ENCODE data around the gene CDH24. TPM values are rescaled to one million over a fixed set of nuclear protein-coding genes. Genes with fewer than 3 reads are reported as not detected.

CDH24 gene
- total and polyA plus RNA-seq, 9 of the 15 experiments (the other 6 are each of a cell fraction or from before 2014, with no cell fraction given), result 0.04 to 16.2 (median 4.9) TPM

DNA sequence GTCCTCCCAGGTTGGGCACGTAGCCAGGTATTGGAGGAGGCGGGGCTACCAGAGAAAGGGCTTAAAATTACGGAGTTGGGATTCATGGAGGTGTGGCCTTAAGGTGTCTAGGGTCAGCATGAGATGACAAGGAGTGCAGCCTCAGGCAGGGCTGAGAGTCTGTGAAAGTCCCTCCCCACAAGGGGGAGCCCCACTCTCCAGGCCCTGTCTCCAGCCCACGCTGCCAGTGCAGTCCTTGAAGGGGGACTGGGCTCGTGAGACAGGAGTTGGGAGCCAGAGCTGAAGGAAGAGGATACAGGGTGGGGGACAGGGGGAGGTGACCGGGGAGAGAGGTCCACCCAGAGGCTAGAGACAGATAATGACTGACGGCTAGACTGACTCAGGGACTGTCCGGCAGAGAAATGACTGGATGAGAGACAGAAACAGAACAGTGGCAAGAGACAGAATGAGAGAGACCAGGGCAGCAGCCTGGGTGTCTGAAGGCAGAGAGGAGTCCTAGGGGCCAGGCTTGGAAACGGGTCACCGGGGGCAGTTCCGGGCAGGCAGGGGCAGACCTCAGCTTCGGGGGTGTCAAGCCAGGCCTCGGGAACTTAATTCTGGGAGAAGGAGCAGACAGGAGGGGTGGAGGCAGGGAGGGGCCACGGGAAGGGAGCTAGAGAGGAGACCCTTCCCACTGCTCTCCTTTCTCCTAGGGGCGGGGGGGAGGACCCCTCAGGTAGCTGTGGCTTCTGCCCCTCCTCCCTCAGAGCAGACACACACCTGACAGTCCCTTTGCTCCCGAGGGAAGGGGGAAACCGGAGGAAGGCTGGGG lies 970 bp downstream of the CDH24 start (continued):
- TF ChIP-seq ZNF311 (CRISPR knock-in tag; IDR thresholded peaks at IDR 0.05) (no peak), ZNF253 (CRISPR knock-in tag; conservative IDR thresholded peaks at IDR 0.05) (no peak), KLF10 (CRISPR knock-in tag; IDR thresholded peaks at IDR 0.05) (no peak), SIRT6 (IDR thresholded peaks at IDR 0.05; ENCODE audit: low read depth, low read length) (no peak), BHLHE40 (IDR thresholded peaks at IDR 0.05; ENCODE audit: low read length) (peak; percentile 35; the same call in 1 of the 2 replicates), ZNF384 (IDR thresholded peaks at IDR 0.05; ENCODE audit: low read depth, low read length) (0 out of 2 replicates have a peak, but pooled peaks have one; percentile 19), MAZ (CRISPR knock-in tag; conservative IDR thresholded peaks at IDR 0.05 in 1 of 2, IDR thresholded peaks at IDR 0.05 in 1 of 2) (peak; percentile 36 to 77; a peak in 3 of 4 replicates), EGR1 (conservative IDR thresholded peaks at IDR 0.05) (peak; percentile 88), NRF1 (conservative IDR thresholded peaks at IDR 0.05 in 1 of 2, IDR thresholded peaks at IDR 0.05 in 1 of 2) (peak; percentile 19 to 44; a peak in 3 of 4 replicates), FOXA1 (IDR thresholded peaks at IDR 0.05; ENCODE audit: borderline replicate concordance) (no peak), PCBP2 (IDR thresholded peaks at IDR 0.05; ENCODE audit: low read depth, low read length, poor library complexity, severe bottlenecking) (no peak), MCM2 (IDR thresholded peaks at IDR 0.05; ENCODE audit: low read depth) (no peak), PHF21A (IDR thresholded peaks at IDR 0.05; ENCODE audit: borderline replicate concordance, low read depth) (no peak; the same call in 1 of the 2 replicates), ZNF217 (CRISPR knock-in tag; IDR thresholded peaks at IDR 0.05) (no peak), HLTF (IDR thresholded peaks at IDR 0.05) (peak; percentile 53; the same call in 1 of the 2 replicates), EP400 (IDR thresholded peaks at IDR 0.05) (peak; percentile 55; the same call in 1 of the 2 replicates)
- TF ChIP-seq, protein P1, sequence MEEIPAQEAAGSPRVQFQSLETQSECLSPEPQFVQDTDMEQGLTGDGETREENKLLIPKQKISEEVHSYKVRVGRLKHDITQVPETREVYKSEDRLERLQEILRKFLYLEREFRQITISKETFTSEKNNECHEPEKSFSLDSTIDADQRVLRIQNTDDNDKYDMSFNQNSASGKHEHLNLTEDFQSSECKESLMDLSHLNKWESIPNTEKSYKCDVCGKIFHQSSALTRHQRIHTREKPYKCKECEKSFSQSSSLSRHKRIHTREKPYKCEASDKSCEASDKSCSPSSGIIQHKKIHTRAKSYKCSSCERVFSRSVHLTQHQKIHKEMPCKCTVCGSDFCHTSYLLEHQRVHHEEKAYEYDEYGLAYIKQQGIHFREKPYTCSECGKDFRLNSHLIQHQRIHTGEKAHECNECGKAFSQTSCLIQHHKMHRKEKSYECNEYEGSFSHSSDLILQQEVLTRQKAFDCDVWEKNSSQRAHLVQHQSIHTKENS (CRISPR knock-in tag; IDR thresholded peaks at IDR 0.05), result no peak
- TF ChIP-seq, protein P2, sequence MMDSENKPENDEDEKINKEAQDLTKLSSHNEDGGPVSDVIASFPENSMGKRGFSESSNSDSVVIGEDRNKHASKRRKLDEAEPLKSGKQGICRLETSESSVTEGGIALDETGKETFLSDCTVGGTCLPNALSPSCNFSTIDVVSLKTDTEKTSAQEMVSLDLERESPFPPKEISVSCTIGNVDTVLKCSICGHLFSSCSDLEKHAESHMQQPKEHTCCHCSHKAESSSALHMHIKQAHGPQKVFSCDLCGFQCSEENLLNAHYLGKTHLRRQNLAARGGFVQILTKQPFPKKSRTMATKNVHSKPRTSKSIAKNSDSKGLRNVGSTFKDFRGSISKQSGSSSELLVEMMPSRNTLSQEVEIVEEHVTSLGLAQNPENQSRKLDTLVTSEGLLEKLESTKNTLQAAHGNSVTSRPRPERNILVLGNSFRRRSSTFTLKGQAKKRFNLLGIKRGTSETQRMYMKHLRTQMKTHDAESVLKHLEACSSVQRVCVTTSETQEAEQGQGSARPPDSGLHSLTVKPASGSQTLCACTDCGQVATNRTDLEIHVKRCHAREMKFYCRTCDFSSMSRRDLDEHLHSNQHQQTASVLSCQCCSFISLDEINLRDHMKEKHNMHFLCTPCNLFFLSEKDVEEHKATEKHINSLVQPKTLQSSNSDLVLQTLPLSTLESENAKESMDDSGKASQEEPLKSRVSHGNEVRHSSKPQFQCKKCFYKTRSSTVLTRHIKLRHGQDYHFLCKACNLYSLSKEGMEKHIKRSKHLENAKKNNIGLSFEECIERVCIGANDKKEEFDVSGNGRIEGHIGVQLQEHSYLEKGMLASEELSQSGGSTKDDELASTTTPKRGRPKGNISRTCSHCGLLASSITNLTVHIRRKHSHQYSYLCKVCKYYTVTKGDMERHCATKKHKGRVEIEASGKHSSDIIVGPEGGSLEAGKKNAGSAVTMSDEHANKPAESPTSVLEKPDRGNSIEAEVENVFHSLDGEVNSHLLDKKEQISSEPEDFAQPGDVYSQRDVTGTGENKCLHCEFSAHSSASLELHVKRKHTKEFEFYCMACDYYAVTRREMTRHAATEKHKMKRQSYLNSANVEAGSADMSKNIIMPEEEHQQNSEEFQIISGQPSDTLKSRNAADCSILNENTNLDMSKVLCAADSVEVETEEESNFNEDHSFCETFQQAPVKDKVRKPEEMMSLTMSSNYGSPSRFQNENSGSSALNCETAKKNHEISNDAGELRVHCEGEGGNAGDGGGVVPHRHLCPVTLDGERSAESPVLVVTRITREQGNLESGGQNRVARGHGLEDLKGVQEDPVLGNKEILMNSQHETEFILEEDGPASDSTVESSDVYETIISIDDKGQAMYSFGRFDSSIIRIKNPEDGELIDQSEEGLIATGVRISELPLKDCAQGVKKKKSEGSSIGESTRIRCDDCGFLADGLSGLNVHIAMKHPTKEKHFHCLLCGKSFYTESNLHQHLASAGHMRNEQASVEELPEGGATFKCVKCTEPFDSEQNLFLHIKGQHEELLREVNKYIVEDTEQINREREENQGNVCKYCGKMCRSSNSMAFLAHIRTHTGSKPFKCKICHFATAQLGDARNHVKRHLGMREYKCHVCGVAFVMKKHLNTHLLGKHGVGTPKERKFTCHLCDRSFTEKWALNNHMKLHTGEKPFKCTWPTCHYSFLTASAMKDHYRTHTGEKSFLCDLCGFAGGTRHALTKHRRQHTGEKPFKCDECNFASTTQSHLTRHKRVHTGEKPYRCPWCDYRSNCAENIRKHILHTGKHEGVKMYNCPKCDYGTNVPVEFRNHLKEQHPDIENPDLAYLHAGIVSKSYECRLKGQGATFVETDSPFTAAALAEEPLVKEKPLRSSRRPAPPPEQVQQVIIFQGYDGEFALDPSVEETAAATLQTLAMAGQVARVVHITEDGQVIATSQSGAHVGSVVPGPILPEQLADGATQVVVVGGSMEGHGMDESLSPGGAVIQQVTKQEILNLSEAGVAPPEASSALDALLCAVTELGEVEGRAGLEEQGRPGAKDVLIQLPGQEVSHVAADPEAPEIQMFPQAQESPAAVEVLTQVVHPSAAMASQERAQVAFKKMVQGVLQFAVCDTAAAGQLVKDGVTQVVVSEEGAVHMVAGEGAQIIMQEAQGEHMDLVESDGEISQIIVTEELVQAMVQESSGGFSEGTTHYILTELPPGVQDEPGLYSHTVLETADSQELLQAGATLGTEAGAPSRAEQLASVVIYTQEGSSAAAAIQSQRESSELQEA (IDR thresholded peaks at IDR 0.05; ENCODE audit: low read depth), result no peak
